HG02759 (cell line): ENCODE results near the gene TRAF3IP1.
A peak's percentile ranks its signal among the peaks of the same experiment; 100 is the strongest.

Source experiments
- ATAC-seq: cut with Tn5 transposase; IDR thresholded peaks from one replicate; pipeline ENCODE4 v1.9.1; 2021; ENCODE audit warnings: mild to moderate bottlenecking, moderate library complexity; ENCODE audit not compliant: unreplicated experiment

The TRAF3IP1 gene

GRCh38 chr2:238424313-238424700, 104.0 kb downstream of the TRAF3IP1 start:
- ATAC-seq: no peak

DNA sequence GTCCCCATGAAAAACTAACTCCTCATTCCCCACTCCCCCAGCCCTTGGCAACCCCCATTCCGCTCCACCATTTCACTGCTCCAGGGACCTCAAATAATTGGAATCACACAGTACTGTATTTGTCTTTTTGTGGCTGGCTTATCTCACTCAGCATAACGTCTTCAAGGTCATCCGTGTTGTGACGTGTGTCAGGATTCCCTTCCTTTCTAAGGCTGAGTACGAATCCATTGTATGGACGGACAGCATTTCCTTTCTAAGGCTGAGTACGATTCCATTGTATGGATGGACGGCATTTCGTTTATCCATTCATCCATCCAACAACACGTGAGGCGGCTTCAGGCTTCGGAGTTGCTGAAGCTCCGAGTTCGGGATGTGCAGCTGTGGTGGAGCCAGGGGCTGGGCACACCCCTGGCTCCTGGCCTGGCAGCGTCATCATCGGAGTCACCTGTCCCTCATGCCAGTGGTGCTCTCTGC, 105.2 kb downstream of the TRAF3IP1 start:
- ATAC-seq: no peak

- no peak for ATAC-seq
These were observed 105.8 kb downstream of the TRAF3IP1 start for GRCh38 chr2:238425979-238426567.

GRCh38 chr2:238426568-238427434, 106.5 kb downstream of the TRAF3IP1 start, which contains the start of gene ASB1:
Gene ASB1, plus strand, starts transcription at chr2:238426927. Its CDS starts 144 bp downstream, at chr2:238427071.
- peak; percentile 90 for ATAC-seq

DNA sequence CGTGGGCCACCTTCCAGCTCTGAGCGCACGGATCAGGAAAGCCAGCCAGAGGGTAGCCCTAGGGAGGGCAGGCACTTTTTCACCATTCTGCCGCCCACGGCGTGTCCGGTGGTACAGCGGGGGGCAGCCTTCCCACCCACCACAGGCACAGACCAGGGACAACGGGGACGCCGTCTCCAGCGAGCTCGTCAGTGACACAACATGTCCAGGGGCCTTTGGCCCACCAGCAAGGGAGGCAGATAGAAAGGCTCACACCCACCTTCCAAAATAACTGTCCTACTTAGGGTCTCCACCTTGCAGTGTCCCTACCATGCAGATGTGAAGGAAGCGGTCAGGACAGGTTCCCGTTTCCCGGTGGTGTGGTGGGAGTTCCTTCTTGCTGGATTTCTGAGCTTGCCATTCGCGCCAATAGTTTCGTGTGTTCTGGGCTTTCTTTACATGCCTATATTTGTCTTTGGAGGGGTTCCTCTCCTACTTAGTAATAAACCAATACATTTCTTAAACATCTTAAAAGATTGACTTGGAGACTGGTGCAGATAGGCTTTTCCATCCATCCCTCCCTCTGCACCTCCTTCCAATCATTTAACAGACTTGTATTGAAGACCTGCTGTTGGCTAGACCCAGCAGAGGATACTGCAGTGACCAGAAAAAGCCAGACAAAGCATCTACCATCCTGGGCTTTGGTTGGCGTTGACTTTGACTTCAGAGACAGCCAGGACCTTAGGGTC, 107.3 kb downstream of the TRAF3IP1 start:
- ATAC-seq: peak; percentile 7

GRCh38 chr2:238428866-238429265, 108.5 kb downstream of the TRAF3IP1 start:
- no peak for ATAC-seq

GRCh38 chr2:238430781-238431180, 110.5 kb downstream of the TRAF3IP1 start:
- no peak for ATAC-seq

GRCh38 chr2:238431456-238431855, 111.1 kb downstream of the TRAF3IP1 start:
- ATAC-seq: no peak

- no peak for ATAC-seq
These were observed 113.1 kb downstream of the TRAF3IP1 start for GRCh38 chr2:238433300-238433915.

GRCh38 chr2:238433941-238434845, 113.9 kb downstream of the TRAF3IP1 start:
- ATAC-seq: no peak

- no peak for ATAC-seq
These were observed 114.8 kb downstream of the TRAF3IP1 start for GRCh38 chr2:238434846-238435751.

DNA sequence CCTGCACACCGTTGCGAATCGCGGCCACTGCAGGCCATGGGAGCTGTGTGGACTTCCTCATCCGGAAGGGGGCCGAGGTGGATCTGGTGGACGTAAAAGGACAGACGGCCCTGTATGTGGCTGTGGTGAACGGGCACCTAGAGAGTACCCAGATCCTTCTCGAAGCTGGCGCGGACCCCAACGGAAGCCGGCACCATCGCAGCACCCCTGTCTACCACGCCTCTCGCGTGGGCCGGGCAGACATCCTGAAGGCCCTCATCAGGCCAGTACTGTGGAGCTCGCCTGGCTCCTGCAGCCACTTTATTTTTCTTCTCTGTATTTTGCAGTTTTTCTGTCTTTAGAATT, 115.4 kb downstream of the TRAF3IP1 start:
- no peak for ATAC-seq

GRCh38 chr2:238438856-238439849, 118.8 kb downstream of the TRAF3IP1 start:
- ATAC-seq: no peak

DNA sequence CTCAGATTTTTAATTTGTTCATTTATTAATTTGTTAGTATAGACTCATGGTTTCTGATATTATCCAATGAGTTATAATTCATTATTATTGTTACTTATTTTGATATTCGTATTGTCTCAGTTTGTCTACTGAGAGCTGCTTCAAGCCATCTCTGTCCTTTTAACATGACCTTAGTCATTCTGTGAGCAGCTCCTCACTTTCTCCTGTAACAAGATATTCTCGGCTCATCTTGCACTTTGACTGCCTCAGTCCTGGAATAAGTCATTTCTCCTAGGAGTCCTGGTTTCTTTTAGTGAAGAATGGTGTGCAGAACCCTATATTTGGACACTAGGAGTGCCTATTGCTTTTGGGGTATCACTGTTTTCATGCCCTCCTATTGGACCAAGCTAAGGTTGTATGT, 119.6 kb downstream of the TRAF3IP1 start:
- ATAC-seq: no peak

GRCh38 chr2:238440331-238440730, 120.0 kb downstream of the TRAF3IP1 start:
- no peak for ATAC-seq

DNA sequence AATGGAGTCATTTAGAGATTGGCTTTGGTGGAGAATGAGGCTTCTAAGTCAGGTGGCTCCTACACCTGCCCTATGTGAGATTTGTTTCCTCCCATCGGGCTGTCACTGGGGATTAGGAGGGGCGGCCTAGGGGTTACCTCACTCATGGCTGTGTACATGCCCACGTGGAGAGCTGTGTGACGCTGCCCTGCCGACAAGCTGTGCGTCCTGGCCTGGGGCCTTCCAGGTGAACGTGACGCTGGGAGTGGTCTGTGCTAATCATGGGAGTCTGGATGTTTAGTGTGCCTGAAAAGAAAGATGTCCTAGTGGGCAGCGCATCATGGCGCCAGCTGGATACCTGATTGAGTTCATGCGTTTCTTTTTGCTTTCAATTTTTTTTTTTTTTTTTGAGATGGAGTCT, 120.4 kb downstream of the TRAF3IP1 start:
- no peak for ATAC-seq

GRCh38 chr2:238441262-238442114, 121.2 kb downstream of the TRAF3IP1 start:
- ATAC-seq: no peak
